GM19397 (cell line): ENCODE results near the gene WBP1L.
"Not testable (repeated sequence)": the region's sequence is repeated elsewhere in the genome, so short reads cannot be mapped to it uniquely, and the experiment has no call there.

Source experiments
- ATAC-seq: cut with Tn5 transposase; IDR thresholded peaks from one replicate; pipeline ENCODE4 v1.9.1; 2021; ENCODE audit warnings: mild to moderate bottlenecking, moderate library complexity; ENCODE audit not compliant: unreplicated experiment

Gene WBP1L

GRCh38 chr10:102743588-102744373 lies at the start of gene WBP1L:
TSS of gene WBP1L (plus strand) at chr10:102743948. CDS start at chr10:102744054, 106 bp downstream.
- peak; percentile 95 for ATAC-seq

GRCh38 chr10:102695401-102695800 lies 48.3 kb upstream of the WBP1L start:
- not testable (repeated sequence) for ATAC-seq

GRCh38 chr10:102696736-102697135 lies 47.0 kb upstream of the WBP1L start:
- no peak for ATAC-seq

DNA sequence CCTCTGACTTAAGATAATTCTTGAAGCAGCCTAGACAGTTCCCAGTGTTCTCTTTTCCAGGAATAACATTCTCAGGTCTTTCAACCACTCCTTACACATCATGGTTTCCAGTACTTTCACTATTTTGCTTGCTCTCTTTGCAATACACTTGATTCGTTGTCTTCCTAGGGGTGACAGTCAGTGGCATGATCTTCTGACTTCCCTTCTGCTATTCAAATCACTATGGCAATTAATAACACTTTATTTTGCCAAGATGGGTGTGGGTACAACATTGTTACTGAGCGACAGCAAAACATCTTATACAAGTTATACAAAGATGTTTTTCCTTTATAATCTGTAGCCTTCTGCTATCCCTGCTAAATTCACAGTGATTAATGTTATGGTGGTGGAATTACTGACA lies 44.9 kb upstream of the WBP1L start:
- no peak for ATAC-seq

DNA sequence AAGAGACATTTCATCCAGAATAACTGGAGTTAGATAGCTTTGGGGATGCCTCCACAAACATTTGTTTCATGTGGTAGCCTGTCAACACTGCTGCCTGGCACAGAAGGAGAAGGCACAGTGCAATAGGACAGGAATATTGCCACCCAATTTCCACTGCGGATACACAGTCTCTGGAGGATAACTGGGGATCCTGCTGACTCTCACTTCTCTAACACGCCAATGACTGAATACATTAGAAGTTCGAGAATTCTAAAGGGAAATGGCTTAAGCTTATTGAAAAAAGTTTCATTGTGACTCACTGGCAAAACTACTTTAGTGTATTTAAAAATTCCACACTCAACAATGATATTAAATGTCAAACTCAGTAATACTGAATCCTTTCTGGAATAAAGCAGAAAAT lies 42.5 kb upstream of the WBP1L start:
- no peak for ATAC-seq

DNA sequence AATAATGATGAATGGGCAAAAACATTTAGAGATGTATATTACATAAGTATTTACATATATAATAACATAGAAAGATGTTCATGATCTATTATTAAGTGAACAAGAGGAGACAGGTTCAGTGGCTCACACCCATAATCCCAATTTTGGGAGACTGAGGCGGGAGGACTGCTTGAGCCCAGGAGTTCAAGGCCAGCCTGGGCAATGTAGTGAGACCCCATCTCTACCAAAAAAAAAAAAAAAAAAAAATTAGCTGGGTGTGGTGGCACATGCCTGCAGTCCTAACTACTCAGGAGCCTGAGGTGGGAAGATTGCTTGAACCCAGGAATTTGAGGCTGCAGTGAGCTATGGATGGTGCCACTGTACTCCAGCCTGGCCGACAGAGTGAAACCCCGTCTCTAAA lies 42.0 kb upstream of the WBP1L start:
- ATAC-seq, result no peak

DNA sequence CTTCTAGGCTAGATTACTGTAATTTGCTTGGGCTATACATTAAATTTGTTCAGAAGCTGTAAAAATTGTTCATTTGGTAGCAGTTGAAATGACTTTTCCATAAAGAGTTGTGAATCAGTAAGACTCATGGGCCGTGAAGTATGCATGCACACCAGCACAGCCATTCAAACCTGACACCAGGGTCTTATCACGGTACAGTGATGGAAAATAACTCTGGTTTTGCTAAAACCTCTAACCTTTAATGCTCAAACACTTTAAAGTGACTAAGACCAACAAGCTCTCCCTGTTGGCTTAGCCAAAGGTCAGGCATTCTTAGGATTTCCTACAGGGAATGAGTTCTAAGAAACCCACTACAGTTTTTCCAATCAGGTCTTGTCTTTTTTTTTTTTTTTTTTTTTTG lies 41.0 kb upstream of the WBP1L start:
- no peak for ATAC-seq

- no peak for ATAC-seq
These were observed 38.8 kb upstream of the WBP1L start for GRCh38 chr10:102704915-102705314.

DNA sequence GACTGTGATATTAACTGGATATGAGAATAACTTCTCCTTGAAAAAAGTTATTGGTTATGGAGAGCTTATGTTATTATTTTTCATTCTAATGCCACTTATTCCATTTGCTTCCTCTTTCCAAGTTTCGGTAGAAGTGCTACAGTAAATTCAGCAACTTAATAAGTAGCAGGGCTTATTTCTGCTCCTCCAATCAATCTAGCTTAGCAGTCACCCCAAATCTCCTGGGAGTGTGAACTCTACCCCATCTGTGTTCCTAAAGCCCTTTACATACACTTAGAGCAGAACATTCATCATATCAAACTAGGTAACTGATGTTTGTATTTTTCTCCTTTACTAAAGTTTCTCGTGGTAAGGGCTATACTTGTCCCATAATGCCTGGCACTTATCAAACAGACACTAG lies 38.2 kb upstream of the WBP1L start:
- no peak for ATAC-seq

- no peak for ATAC-seq
These were observed 33.1 kb upstream of the WBP1L start for GRCh38 chr10:102710609-102711008.

DNA sequence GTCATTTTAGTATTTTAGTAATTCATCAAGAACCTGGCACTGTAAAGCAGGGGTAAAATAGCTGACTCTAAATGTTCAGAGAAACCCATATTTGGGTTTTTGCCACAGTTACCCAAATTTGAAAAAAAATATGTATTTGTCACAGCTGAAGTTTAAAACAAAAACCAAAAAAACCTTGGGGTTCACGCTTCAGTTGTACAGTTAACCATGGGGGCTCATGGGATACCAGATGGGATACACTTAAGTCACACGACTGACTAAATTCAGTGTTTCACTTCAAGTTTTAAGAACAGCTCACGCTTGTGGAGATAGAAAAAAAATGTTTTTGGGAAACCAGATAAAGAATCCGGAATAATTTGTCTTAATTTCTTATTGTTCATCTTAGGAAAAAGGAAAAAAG lies 31.7 kb upstream of the WBP1L start:
- no peak for ATAC-seq

DNA sequence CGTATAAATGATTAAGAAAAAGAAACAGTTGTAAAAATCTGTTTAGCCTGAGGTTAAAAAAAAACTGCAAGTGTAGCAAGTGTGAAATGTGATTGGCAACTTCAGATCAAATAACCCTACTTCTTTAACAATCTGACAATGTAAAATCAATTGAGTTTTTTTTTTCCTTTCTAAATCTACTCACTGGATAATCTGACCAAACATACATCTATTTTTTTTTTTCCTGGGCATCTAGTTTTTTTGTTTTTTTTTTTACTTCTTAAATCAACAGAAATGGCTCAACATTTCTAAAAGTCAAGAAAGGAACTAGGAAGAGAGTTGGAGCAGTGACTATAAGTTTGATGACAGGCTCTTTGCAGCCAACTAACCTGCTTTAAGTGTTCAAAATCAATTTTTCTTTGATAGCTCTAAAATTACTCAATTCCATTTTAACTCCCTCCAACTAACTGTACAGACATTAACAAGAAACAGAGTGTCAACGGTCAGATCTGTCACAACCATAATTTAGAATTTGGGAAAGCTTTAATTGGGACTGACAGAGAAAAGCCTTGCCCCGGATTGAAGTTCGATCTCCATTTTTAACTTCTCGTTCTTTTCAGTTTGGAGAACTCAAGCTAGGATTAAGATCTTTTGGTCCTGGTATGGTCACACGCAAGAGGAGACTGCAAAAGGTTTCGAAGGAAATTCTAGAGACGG lies 30.8 kb upstream of the WBP1L start:
- ATAC-seq, result no peak

- ATAC-seq, result no peak
These were observed 30.3 kb upstream of the WBP1L start for GRCh38 chr10:102713539-102713813.

DNA sequence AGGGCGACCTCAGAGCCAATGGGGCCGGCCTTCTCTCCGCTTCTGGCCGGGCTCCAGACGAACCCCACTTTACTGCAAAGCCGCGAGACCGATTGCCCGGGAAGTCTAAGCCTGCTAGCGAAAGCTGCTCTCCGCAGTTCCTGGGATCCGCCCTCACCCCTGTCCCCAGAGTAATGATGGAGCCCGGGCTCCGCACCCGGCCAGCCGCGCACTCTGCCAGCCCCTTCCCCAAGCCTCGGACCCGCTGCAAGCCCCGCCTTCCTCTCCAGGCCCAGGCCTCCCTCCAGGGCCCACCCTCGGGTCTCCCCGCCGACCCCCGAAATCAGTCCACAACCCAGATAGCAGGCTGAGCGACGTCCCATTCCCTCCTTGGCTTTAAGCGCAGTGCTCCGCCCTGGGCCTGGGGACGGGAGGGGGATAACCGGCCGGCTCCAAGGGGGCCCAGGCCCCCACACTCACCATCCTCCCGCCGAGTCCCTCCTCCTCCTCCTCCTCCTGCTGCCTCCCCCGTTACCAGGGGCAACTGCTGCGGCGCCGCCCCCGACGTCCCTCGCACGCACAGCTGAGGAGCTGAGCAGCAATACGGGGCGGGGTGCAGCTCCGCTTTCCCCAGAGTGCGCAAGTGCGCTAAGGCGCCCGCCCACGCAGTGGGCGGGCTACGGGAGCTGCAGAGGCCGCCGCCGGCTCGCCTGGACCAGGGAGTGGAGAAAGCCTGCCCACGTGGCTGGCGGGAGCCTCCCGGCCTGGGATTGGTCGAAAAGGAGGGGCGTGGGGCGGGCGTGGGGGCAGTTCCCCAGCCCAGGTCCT lies 29.7 kb upstream of the WBP1L start, which contains the start of gene ARL3:
ARL3 (minus strand) TSS at position 584 of the 807 bp plus-strand sequence; CDS start at position 462, 122 bp downstream.
- peak; percentile 91 for ATAC-seq

DNA sequence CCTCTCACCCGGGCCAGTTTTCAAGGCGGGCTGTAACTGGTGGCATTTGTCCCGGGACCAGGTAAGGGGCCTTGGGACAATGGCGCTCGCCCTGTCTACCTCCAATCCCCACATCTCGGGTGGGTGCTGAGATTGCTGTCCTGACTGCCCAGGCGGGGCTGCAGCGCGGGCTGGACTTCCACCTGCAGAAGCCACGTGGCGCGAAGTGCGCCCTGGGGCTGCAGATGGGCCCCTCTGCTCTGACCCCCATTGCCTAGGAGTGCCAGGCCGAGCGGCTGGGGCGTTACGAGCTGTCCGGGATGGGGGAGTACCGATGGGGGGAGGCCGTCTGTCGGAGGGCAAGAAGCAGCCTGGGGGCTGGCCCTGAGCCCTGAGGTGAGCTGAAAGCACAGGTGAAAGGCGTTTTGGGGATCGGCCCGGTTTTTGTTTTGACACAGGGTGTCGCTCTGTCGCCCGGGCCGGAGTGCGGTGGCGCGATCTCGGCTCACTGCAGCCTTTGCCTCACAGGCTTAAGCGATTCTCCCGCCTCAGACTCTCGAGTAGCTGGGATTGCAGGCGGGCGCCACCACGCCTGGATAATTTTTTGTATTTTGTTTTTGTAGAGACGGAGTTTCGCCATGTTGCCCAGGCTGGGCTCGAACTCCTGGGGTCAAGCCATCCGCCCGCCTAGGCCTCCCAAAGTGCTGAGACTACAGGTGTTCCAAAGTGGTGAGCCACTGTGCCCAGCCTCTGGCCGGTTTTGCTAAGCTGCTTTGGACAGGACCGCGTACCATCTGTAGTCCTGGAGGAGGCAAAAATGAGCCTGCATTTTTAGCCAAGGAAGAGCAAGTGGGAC lies 28.9 kb upstream of the WBP1L start, which contains the start of gene SFXN2:
SFXN2 (plus strand) TSS at position 16 of the 835 bp plus-strand sequence. CDS start 12,001 bp downstream, outside the sequence.
- ATAC-seq, result peak; percentile 12

DNA sequence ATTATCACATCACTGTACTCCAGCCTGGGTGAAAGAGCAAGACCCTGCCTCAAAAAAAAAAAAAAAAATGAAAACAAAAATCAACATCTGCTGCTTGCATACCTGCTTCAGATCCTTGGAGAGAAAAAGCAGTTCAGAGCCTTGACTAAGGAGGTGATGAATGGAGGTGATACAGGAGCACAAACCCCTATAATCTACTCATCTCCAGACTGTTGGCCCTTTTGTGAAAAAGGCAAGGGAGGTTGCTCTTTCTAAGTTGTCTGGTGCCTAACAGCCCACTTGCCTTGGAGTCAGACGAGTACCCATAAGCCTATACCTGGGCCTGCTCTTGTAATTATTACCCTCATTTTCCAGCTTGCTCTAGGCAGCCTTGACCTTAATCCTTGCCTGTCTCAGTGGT lies 27.9 kb upstream of the WBP1L start:
- ATAC-seq, result no peak

- not testable (repeated sequence) for ATAC-seq
These were observed 26.7 kb upstream of the WBP1L start for GRCh38 chr10:102716900-102717565.

GRCh38 chr10:102718220-102718619 lies 25.5 kb upstream of the WBP1L start:
- ATAC-seq, result no peak

GRCh38 chr10:102720337-102720736 lies 23.4 kb upstream of the WBP1L start:
- ATAC-seq, result no peak

DNA sequence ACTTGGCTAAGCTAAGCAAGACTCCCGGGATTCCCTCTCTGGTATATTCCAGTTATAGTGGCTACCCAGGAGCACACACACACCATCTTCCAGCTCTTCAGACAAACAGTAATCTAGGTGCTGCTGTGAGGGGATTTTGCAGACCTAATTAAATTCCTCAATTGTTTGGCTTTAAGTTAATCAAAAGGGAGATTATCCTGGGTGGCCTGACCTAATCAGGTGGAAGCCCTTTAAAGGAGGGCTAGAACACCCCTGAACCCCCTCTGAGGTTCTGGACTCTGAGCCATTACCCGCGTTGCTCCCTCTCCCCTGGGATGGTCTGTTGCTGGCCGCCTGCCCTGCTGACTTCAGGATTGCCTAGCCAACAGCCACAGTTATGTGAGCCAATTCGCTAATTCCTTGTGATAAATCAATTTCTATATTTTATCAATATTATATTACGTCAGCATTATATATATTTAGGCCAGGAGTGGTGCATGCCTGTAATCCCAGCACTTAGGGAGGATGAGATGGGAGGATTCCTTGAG lies 22.9 kb upstream of the WBP1L start:
- no peak for ATAC-seq
